ENCODE data around the gene LMO2.

DNA sequence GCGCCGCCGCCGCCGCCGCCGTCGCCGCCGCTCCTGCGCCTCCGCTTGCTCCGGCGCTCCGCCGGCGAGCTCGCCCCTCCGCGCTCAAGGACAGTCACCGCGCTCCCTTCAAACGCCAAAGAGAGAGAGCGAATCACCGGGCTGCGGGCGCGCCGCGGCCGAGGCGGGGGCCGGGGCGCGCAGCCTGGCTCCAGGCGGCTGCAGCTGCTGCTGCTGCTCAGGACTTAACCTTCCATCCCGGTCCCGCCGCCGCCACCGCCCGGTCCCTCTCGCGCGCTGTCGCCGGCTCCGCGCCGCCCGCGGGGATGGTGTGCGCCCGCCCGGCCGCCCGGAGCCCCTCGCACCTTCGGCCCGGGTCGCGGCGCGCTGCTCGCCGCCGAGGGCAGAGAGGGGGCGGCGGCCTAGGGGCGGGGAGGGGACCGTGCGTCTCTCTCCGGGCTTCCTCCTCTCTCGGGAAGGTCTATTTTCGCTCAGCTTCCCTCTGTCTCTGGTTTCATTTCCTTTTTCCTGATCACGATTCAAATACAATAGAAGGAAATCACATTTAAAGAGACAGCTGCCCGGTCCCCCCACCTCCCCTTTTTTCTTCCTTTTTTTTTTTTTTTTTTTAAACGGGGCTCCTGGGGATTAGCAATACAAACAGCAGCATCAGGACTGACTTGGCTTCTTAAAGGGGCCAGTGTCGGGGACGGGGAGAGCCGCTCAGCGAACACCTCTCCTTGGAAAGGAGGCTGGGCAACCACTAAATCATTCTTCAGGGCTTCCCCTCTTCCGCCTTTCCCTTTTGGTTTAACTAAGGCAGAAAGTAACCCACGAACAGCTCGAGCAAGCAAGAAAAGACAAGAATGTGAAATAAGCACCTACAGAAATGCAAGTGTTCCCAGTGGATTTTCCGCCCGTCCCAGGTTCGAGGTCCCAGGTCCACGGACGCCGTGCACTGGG lies 22.1 kb downstream of the LMO2 start:
- no peak for TF ChIP-seq CTCF (conservative IDR thresholded peaks at IDR 0.05 in 1 of 2, IDR thresholded peaks at IDR 0.05 in 1 of 2; ENCODE audit: extremely low read depth in 1 of 2, insufficient read depth in 1 of 2, low read depth in 1 of 2, low read length in 2 of 2)
- no peak for TF ChIP-seq EZH2 (IDR thresholded peaks at IDR 0.05; ENCODE audit: borderline replicate concordance, low read length)
